Inflammatory macrophage treated with lipopolysaccharide for 4 hours (primary cell): ENCODE results near the gene TYK2.

ENCODE experiments used
- DNase-seq: peaks from one replicate; pipeline ENCODE4 v3.0.0-alpha.2; 2020

TYK2 gene

GRCh38 chr19:10332965-10333757 is 47.2 kb downstream of the TYK2 start, which contains the start of gene RAVER1:
Gene RAVER1 (minus strand): TSS chr19:10333529. CDS start chr19:10333507, 22 bp downstream.
- peak; percentile 98 for DNase-seq

GRCh38 chr19:10332158-10332964 is 48.0 kb downstream of the TYK2 start:
- DNase-seq, result no peak

- no peak for DNase-seq
Measured at GRCh38 chr19:10329555-10329954, 50.8 kb downstream of the TYK2 start.

- DNase-seq, result no peak
Measured at GRCh38 chr19:10328558-10329429, 51.6 kb downstream of the TYK2 start.

- DNase-seq, result no peak
Measured at GRCh38 chr19:10327793-10328192, 52.6 kb downstream of the TYK2 start.

DNA sequence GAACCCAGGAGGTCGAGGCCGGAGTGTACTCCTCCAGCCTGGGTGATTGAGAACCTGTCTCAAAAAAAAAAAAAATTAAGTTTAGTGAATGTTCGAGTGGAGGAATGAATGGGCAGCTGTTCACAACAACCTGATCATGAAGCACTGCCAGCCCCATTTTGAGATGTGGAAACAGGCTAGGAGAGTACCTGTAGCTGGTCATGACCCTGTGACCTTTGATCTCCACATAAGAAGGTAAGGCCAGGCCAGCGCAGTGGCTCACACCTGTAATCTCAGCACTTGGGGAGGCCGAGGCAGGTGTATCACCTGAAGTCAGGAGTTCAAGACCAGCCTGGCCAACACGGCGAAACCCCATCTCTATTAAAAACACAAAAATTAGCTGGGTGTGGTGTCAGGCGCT is 54.6 kb downstream of the TYK2 start:
- no peak for DNase-seq

DNA sequence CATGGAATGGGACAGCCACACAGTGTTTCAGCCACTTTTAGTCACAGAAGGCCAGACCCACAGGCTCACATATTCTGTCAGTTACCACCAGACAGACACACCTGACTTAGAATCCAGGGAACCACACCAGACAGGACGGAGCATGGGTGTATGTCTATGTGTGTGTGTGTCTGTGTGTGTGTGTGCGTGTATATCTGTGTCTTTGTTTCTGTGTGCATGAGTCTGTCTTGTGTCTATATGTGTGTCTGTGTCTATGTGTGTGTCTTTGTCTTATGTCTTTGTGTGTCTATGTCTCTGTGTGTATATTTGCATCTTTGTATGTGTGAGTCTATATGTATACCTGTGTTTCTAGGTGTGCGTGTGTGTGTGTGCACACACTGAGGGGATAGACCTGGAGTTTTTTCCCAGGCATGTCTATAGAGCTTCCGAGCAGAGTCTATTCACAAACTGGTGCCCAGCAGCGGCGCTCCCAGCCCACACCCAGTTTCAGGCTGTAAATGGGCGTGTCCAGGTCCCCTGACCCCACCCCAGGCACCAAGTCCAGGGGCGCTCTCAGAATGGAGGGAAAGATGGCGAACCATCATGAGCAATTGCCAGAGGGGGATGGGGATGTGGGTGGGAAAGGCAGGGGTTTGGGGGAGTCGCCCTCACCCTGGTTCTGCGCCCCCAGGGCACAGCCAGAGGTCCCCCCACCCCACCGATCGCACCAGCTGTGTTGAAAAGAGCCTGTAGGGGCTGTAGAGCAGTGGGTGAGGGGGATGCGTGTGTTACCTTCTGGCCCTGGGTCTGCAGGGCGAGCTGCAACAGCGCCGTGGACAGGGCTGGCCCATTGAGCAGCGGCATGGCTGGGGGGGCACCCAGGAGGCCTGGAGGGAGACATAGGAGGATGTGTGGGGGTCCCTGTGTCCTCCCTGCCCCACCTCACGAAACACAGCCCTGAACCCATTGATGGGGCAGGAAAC is 58.2 kb downstream of the TYK2 start:
- no peak for DNase-seq

DNA sequence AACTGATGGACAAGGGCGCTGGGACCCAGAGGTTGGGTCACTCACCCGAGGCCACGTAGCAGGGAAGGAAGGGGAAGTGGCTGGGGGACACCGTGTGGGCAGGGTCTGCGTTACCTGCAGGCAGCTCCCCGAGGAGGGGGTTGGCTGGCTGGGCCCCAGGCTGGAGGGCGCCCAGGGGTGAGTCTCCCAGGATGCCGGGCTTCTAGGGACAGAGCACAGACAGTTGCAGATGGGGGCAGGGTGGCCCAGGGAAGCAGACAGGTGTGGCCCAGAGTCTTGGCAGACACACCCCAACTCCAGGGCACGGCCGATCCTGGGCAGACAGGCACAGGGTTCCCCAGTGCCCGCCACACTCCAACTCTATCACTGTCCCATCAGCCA is 59.0 kb downstream of the TYK2 start:
- DNase-seq, result no peak

- DNase-seq, result no peak
Measured at GRCh38 chr19:10320602-10321416, 59.6 kb downstream of the TYK2 start.

DNA sequence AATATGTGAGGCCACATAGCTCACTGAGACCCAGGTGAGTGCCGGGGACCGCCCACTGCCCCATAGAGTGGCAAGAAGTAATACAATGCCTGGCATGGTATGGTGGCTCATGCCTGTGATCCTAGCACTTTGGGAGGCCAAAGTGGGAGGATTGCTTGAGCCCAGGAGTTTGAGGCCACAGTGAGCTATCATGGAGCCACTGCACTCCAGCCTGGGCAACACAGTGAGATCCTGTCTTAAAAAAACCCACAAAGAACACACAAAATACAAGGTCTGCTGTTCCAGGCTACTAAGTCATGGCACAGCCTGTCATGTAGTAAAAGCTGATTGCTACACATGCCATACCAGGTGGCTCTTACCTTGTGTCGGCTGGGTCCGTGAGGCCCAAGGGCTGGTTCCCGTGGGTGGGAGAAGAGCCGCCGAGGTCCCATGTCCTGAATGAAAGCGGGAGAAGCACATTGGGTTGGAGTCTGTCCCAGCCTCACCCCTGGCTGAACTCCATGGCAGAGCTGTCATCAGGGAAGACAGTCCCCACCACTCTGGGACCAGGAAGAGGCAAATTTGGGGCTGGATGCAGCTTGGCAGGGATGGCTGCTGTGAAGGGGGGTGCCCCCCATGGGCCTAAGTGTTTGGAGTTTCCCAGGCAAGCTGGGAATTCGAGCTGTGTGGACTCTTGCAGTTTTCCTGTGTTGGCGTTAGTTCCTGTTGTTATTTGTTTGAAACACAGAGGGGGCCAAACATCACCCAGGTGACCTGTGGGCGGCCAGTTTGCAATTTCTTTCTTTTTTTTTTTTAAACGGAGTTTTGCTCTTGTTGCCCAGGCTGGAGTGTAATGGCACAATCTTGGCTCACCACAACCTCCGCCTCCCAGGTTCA is 61.3 kb downstream of the TYK2 start:
- no peak for DNase-seq

DNA sequence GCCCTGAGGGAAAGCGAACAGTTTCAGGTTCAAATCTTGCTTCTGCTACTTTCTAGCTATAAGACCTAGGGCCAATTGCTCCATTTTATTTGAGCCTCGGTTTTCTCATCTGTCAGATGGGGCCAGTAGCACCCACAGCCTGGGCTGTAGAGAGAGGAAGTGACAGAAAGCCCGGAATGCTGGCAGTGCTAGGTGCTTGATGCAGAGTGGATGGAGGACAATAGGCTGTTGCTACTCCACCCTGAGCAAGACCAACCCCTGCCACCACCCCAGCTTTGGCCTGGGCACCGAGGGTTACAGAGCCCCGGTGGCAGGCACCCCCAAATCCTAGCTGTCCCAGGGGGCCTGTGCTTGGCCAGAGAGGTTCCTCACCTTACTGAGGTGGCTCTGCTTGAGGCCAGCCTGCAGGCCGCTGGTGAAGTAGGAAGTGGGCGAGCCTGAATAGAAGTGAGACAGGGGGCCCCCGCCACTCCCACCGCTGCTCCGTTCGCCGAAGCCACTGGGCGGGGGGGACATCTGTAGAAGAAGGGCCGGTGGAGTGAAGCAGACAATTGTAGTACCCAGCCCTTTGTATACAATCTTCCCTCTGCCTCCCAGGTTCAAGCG is 62.4 kb downstream of the TYK2 start:
- no peak for DNase-seq

DNA sequence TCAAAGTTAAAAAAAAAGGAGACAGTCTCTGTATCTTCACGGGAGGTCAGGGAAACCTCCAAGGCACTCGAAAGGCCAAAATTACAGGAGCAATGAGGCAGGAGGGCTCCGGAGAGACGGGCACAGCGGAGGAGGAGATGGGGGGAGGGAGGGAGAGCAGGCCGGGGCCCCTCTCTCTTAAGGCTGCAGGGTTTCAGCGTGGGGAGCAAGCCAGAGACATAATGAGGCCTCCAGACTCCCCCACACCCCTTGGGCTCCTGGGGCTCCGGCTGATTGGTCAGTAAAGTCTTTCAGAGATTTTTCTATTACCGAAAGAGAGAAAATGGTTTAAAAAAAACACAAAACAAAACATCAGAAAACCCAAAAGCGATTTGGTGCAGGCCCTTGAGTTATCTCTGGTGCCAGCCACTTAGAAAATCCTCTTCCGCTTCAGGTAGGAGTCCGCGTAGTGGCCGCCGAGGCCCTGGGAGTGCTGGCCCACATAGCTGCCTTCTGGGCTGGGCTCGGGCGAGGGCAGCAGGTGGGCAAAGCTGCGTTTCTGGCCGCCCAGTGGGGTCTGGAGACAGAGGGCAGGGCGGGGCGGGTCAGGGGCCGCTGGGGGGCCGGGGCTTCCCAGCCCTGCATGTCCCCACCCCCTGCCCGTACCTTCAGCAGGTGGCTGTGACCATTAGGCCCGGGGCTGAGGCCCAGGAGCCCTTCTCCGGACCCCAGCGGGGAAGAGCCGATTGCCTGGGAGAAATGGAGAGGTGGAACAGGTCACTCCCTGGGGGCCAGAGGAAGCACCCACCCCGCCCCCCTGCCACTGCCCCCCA is 63.1 kb downstream of the TYK2 start:
- DNase-seq, result no peak

DNA sequence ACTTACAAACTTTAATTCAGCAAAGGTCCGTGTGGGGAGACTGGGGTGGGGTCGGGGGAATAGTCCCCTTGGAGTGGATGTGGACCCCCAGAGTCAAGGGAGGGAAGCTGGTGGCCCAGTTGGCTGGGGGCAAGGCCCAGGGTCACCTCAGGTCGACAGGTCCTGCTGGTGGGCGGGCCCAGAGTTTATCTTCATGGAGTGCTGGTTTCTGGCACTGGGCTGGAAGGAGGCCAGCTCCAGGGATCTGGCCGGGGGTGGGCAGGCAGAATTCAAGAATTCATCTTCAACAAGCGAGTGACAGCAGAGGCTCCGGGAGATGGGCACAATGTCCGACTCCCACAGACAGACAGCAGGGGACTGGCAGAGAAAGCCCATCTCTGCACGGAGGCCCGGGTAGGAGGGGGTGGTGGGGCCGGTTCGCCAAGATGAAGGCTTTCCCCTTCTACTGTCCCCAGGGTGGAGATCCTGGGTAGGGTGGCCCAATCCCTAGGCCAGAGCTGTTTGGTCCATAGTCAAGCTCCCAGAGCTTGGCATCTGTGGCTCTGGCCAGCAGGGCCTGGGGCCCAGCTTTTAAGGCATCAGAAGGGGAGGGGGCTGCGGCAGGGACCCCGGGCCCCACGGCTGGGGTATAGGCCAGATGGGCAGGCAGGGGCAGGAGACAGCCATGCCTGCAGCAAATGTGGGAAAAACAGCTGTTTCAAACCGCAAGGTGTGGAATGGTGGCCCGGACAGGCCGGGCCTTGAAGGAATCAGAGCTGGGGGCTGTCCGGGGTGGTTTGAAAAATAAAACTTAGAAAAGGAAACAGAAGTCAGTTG is 63.9 kb downstream of the TYK2 start:
- no peak for DNase-seq

DNA sequence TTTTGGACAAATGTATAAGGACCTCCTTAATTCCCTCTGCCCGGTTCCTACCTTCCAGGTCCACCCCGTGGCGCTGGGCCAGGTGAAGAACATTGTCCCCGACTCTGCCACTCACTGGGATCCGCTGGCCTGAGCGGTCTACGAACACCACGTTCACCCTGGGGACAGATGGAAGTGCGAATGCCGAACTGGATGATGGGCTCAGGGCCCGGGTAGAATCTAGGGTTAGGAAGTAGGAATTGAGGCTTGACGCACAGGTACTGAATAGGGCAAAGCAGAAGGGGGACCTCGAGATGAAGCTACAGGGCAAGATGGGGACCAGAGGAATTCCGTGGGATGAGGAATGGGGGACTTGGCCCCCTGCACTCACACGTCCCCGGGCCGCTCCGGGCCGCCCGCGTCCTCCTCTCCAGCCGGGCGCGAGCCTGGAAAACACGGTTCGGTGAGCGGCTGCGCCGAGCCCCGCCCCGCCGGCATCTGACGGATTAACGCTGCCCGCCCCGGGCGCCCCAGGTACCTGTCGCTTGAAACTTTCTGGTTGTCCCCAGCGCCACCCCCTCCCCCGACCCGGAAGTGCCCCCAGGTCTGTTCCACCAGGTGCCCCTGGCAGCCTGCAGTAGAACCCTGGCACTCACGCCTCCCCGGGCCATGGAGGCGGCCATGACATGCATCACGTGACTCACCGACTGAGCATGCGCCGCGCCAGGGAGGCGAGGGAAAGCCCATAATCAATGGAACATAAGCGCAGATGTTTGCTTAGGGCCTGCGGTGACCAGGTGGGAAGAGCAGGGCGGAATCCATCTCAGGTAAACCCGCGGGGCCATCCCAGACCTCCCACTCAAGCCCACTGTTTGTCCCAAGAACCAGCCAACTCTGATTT is 64.8 kb downstream of the TYK2 start, which contains the start of gene FDX2:
TSS of gene FDX2 (minus strand) at position 681 of the 880 bp plus-strand sequence. CDS start at position 662, 19 bp downstream.
- DNase-seq, result peak; percentile 82

DNA sequence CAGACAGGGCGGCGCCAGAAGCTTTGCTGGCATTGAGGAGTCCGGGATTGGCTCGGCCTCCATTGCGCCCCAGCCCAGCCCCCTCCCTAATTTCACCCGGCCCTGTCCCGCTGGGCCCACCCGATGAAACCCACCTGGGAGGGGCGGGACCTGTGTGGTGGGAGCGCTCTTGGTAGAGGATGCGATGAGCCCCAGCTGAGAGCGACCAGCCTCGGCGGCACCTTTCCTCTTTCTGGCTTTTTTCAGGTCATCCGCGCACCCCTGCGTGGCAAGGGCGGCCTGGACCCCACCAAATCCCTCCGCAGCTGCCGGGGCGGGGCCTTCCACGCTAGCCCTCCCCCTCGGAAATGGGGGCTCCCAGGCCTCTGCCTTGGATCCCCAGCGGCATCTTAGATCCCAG is 70.9 kb downstream of the TYK2 start, which contains the start of gene ZGLP1:
TSS of gene ZGLP1 (minus strand) at position 393 of the 400 bp plus-strand sequence.
- no peak for DNase-seq

DNA sequence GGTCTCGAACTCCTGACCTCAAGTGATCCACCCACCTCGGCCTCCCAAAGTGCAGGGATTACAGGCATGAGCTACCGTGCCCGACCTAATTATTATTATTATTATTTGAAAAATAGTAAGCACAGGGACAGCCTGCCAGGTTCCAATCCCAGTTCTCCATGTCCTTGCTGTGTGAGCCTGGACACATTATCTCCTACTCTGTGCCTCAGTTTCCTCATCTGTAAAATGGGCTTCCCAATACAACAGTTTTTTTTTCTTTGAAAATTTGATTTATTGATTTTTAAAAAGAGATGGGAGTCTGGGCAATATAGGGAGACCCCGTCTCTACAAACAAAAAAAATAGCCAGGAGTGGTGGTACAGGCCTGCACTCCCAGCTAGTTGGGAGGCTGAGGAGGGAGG is 74.0 kb downstream of the TYK2 start:
- no peak for DNase-seq
